Caco-2 (cell line): Measurements from ENCODE around the gene DNAJB14. TPM values are rescaled to one million over a fixed set of nuclear protein-coding genes. Genes with fewer than 3 reads are reported as not detected.

Source experiments
- BruUV-seq: library from RNA; stranded (reverse); fragments of 400-500 nt; replicated peaks from 2 replicates; lab custom pipeline; 2021; lab: Mats Ljungman, UMichigan
- CTCF ChIA-PET: fragments of 300-600 bp; sonication (Branson Sonifier 250); formaldehyde crosslinking; loops from one replicate; lab custom pipeline; 2022; ENCODE audit warnings: antibody characterized with exemption; lab: Charles Lee
- POLR2A ChIA-PET: fragments of 300-600 bp; sonication (Branson Sonifier 250); formaldehyde crosslinking; loops from one replicate; lab custom pipeline; 2022; ENCODE audit warnings: antibody characterized with exemption; lab: Charles Lee
- DNase-seq, 2 experiments: peaks; one replicate each; pipeline versions ENCODE4 v3.0.0 to v3.0.0-alpha.2; 2020 to 2022
- H3K27me3 ChIP-seq: replicated peaks from 2 replicates; pipeline ENCODE4 v1.6.0; 2011; ENCODE audit warnings: low read length; ENCODE audit not compliant: control insufficient read depth, insufficient read depth
- H3K36me3 ChIP-seq: 2 replicates; pipeline ENCODE4 v1.5.1; 2011; ENCODE audit warnings: low read length; ENCODE audit not compliant: control insufficient read depth, insufficient read depth
- H3K4me1 ChIP-seq: fragments of 250-450 bp; sonication (Bioruptor Pico); 2 replicates; pipeline ENCODE4 v1.5.1; 2020; ENCODE audit warnings: mild to moderate bottlenecking
- H3K4me3 ChIP-seq: 2 replicates; pipeline ENCODE4 v1.5.1; 2011; ENCODE audit warnings: low read depth, mild to moderate bottlenecking, control low read depth, low read length
- H3K9me3 ChIP-seq: fragments of 250-450 bp; sonication (Bioruptor Pico); 2 replicates; pipeline ENCODE4 v1.5.1; 2020; ENCODE audit warnings: mild to moderate bottlenecking, moderate library complexity
- H3K27ac Mint-ChIP-seq: one replicate; pipeline ENCODE4 v1.8.0; 2022; ENCODE audit warnings: mixed read lengths; ENCODE audit not compliant: unreplicated experiment
- H3K27me3 Mint-ChIP-seq: one replicate; pipeline ENCODE4 v1.8.0; 2022; ENCODE audit warnings: mixed read lengths; ENCODE audit not compliant: insufficient read depth, unreplicated experiment
- H3K36me3 Mint-ChIP-seq: one replicate; pipeline ENCODE4 v1.8.0; 2022; ENCODE audit warnings: mild to moderate bottlenecking, mixed read lengths; ENCODE audit not compliant: insufficient read depth, unreplicated experiment
- H3K4me1 Mint-ChIP-seq: one replicate; pipeline ENCODE4 v1.8.0; 2022; ENCODE audit warnings: low read depth, mixed read lengths; ENCODE audit not compliant: unreplicated experiment
- H3K4me3 Mint-ChIP-seq: one replicate; pipeline ENCODE4 v1.8.0; 2022; ENCODE audit warnings: mild to moderate bottlenecking, moderate library complexity, mixed read lengths; ENCODE audit not compliant: unreplicated experiment
- H3K9me3 Mint-ChIP-seq: one replicate; pipeline ENCODE4 v1.8.0; 2022; ENCODE audit warnings: mixed read lengths; ENCODE audit not compliant: unreplicated experiment
- CTCF ChIP-seq, 2 experiments: fragments of 200-600 bp in 1 of 2; IDR thresholded peaks; 1 replicate in 1 of 2; 2 replicates in 1 of 2; pipeline versions ENCODE4 v1.5.1 to v1.8.0; 2011 to 2022; ENCODE audit warnings: antibody characterized with exemption in 1 of 2, control low read depth in 1 of 2, inconsistent platforms in 1 of 2, low read depth in 1 of 2, low read length in 1 of 2, mild to moderate bottlenecking in 1 of 2, moderate library complexity in 1 of 2; ENCODE audit not compliant: insufficient read depth in 1 of 2, severe bottlenecking in 1 of 2, unreplicated experiment in 1 of 2
- intact Hi-C: fragments of 100-400 bp; cut with micrococcal nuclease; formaldehyde crosslinking; loops from one replicate; pipeline ENCODE4 v1.10.0; 2022; ENCODE audit not compliant: unreplicated experiment
- total RNA-seq: library from RNA; stranded (reverse); gene quantifications from 2 replicates; pipeline ENCODE4 v1.2.3, GENCODE V29; 2022

DNAJB14 gene
- total RNA-seq, 1 experiment from 2014 or later = 37.3 TPM

GRCh38 chr4:99927566-99927965 lies 18.9 kb downstream of the DNAJB14 start:
- no peaks in the 10 kb centered on the region for H3K27me3 ChIP-seq
- Mint-ChIP-seq H3K4me3 (no peak overlapping the region), H3K27ac (no peak overlapping the region), H3K27me3 (no peaks in the 10 kb centered on the region), H3K4me1 (no peaks in the 10 kb centered on the region), H3K9me3 (no peaks in the 10 kb centered on the region), H3K36me3 (peaks cover 8% of the 10 kb centered on the region)
- intact Hi-C loops = no loop called here
- DNase-seq = no peak
- TF ChIP-seq CTCF (IDR thresholded peaks at IDR 0.05; ENCODE audit: insufficient read depth in 1 of 2, low read depth in 1 of 2, low read length in 1 of 2, severe bottlenecking in 1 of 2, unreplicated experiment in 1 of 2) = no peak
- H3K36me3 ChIP-seq = no peaks in the 10 kb centered on the region
- no peaks in the 10 kb centered on the region for H3K4me1 ChIP-seq
- no peaks in the 10 kb centered on the region for H3K9me3 ChIP-seq
- BruUV-seq = no TSS peak
- H3K4me3 ChIP-seq = no peak overlapping the region
- CTCF ChIA-PET = no interaction called here
- POLR2A ChIA-PET = no interaction called here

GRCh38 chr4:99921174-99921573 lies 25.2 kb downstream of the DNAJB14 start:
- Histone ChIP-seq H3K4me3 (no peak overlapping the region), H3K4me1 (no peaks in the 10 kb centered on the region), H3K9me3 (no peaks in the 10 kb centered on the region), H3K27me3 (no peaks in the 10 kb centered on the region), H3K36me3 (no peaks in the 10 kb centered on the region)
- no peak for DNase-seq
- H3K27ac Mint-ChIP-seq = no peak overlapping the region
- H3K27me3 Mint-ChIP-seq = no peaks in the 10 kb centered on the region
- no peak overlapping the region for H3K4me3 Mint-ChIP-seq
- ChIA-PET POLR2A (no interaction called here), CTCF (no interaction called here)
- H3K36me3 Mint-ChIP-seq = no peaks in the 10 kb centered on the region
- BruUV-seq = no TSS peak
- H3K9me3 Mint-ChIP-seq = no peaks in the 10 kb centered on the region
- TF ChIP-seq CTCF (IDR thresholded peaks at IDR 0.05; ENCODE audit: insufficient read depth in 1 of 2, low read depth in 1 of 2, low read length in 1 of 2, severe bottlenecking in 1 of 2, unreplicated experiment in 1 of 2) = no peak
- H3K4me1 Mint-ChIP-seq = no peaks in the 10 kb centered on the region
- intact Hi-C loops = no loop called here

GRCh38 chr4:99918656-99919055 lies 27.8 kb downstream of the DNAJB14 start:
- intact Hi-C loops = no loop called here
- CTCF ChIA-PET = no interaction called here
- POLR2A ChIA-PET = no interaction called here
- H3K4me1 ChIP-seq = no peaks in the 10 kb centered on the region
- H3K27me3 Mint-ChIP-seq = no peaks in the 10 kb centered on the region
- no TSS peak for BruUV-seq
- H3K27ac Mint-ChIP-seq = no peak overlapping the region
- H3K36me3 ChIP-seq = no peaks in the 10 kb centered on the region
- no peaks in the 10 kb centered on the region for H3K4me1 Mint-ChIP-seq
- H3K4me3 Mint-ChIP-seq = no peak overlapping the region
- DNase-seq = no peak
- no peaks in the 10 kb centered on the region for H3K27me3 ChIP-seq
- H3K4me3 ChIP-seq = no peak overlapping the region
- no peak for TF ChIP-seq CTCF (IDR thresholded peaks at IDR 0.05; ENCODE audit: insufficient read depth in 1 of 2, low read depth in 1 of 2, low read length in 1 of 2, severe bottlenecking in 1 of 2, unreplicated experiment in 1 of 2)
- peaks cover 13% of the 10 kb centered on the region for H3K36me3 Mint-ChIP-seq
- no peaks in the 10 kb centered on the region for H3K9me3 Mint-ChIP-seq
- H3K9me3 ChIP-seq = no peaks in the 10 kb centered on the region
